HG02678 (cell line): Measurements from ENCODE around the gene FPGS.
A peak's percentile ranks its signal among the peaks of the same experiment; 100 is the strongest.

Source experiments
- ATAC-seq: cut with Tn5 transposase; IDR thresholded peaks from one replicate; pipeline ENCODE4 v1.9.1; 2021; ENCODE audit warnings: mild to moderate bottlenecking, moderate library complexity; ENCODE audit not compliant: unreplicated experiment

Gene FPGS

DNA sequence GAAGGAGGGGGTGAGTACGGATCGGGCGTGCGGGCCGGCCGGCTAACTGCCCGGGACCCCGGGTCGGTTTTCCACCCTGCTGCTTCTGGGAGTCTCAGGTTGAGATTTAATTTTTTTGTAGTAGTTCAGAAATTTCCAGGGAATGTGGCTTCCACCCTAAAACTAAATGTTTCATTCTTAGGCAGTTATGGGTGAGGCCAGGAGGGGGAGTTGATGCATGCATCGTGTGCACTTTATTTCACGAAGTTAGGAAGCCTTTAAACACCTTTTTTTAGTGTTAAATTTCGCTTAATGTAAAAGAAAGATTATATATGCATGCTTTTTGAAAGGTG, 15.9 kb upstream of the FPGS start:
- no peak for ATAC-seq

DNA sequence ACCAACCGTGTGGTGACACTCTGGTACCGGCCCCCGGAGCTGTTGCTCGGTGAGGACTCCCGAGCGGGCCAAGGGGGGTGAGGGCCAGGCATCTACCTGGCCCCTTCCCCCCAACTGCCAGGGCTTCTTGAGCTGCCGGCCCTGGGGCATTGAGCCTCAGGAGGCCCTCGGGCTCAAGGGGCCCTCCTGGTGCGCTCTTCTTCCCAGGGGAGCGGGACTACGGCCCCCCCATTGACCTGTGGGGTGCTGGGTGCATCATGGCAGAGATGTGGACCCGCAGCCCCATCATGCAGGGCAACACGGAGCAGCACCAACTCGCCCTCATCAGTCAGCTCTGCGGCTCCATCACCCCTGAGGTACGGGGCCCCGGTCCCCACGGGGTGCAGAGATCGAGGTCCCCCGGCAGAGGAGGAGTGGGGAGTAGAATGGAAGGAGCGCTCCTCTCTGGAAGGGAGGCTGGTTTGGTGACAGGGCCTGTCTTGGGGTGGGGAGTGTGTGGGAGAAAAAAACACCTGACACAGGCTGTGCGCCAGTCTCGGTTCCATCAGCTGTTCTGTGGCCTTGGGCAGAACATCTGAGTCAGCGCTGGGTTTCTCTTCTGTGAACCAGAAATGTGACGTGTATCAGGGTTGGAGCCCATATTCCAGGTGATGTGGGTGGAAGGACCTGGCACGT, 14.2 kb upstream of the FPGS start:
- no peak for ATAC-seq

- ATAC-seq = no peak
These were observed 13.5 kb upstream of the FPGS start for GRCh38 chr9:127789179-127789578.

- no peak for ATAC-seq
These were observed 12.4 kb upstream of the FPGS start for GRCh38 chr9:127790094-127790855.

DNA sequence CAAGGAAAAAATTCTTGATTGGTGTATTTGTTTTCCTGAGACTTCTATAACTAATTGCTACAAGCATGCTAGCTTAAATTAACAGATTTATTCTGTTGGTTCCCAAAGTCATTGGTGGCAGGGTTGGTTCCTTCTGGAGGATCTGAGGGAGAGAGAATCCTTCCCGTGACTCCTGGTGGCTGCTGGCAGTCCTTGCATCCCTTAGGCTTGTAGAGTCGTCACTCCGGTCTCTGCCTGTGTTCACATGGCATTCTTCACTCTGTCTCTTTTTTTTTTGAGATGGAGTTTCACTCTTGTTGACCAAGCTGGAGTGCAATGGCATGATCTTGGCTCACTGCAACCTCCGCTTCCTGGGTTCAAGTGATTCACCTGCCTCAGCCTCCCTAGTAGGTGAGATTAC, 11.6 kb upstream of the FPGS start:
- no peak for ATAC-seq

GRCh38 chr9:127792417-127793031, 10.2 kb upstream of the FPGS start:
- no peak for ATAC-seq

DNA sequence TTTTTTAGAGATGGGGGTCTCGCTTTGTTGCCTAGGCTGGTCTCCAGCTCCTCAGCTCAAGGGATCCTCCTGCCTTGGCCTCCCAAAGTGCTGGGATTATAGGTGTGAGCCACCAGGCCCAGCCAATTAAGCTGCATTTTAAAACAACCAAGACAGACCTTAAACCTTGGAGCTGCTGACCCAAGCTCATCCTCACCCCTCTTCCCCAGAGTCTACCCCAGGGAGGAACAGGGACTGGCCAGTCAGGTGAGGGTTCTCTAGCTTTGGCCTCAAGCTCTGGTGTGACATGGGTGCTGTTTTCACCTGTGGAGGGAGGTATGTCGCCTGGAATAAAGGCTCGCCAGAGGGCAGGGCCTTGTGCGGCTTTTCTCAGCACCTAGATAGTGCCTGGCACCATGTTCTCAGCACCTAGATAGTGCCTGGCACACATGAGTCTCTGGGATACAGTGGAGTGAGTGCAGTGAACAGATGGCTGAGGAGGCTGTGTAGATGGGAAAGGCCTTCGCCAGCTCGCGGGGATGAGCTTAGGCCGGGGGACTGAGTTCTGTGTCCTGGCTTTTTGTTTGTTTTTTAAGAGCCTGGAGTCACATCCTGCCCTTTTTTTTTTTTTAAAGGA, 9.5 kb upstream of the FPGS start:
- no peak for ATAC-seq

GRCh38 chr9:127794001-127794791, 8.5 kb upstream of the FPGS start:
- ATAC-seq = no peak

- ATAC-seq = no peak
These were observed 6.4 kb upstream of the FPGS start for GRCh38 chr9:127796225-127796813.

DNA sequence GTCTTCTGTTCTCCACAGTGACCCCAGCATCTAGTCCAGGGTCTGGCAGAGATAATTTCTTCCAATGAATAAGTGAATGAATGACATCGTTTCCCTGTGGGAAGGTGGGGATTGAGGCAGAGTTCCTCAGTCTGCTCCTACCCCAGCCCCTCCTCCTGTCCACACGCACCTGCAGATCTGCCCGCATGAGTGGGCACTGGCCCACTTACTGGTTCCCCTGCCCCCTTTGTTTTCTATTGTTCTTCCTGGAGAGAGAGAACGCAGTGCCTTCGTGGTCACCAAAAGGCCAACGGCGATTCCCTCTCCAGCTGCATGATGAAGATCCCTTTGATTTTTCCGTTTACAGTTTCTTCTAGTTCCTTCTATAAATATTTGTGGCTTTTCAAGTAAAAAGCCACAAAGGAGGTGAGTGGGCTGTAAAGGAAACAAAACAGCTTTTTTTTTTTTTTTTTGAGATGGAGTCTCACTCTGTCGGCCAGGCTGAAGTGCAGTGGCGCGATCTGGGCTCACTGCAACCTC, 5.8 kb upstream of the FPGS start:
- no peak for ATAC-seq

DNA sequence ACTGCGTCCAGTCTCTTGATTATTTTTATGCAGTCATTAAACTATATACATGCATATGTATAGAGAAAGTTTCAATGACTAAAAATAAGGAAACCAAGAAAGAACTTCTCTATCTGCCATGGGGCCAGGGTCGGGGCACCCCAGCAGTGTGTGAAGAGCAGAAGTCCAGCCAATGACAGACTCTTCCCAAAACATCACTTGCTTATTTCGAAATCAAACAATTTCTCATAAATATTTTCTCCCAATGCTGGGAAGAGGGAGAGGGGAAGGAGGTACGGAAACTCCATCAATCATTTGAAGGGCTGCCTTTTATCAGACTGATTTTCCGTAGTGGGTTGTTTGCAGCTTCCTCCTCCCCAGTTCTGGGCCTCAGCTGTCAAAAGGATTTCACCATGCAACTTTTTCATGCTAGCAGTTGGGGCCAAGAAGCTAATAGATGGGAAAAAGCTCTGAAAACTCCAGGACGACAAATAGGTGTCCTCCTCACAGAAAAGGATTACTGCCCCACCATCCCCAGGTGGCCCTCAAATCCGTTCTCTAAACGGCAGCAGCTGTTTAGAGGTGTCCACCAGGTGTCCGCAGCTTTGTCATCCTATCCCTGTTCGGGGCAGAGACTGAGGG, 617 bp upstream of the FPGS start:
- ATAC-seq = no peak

DNA sequence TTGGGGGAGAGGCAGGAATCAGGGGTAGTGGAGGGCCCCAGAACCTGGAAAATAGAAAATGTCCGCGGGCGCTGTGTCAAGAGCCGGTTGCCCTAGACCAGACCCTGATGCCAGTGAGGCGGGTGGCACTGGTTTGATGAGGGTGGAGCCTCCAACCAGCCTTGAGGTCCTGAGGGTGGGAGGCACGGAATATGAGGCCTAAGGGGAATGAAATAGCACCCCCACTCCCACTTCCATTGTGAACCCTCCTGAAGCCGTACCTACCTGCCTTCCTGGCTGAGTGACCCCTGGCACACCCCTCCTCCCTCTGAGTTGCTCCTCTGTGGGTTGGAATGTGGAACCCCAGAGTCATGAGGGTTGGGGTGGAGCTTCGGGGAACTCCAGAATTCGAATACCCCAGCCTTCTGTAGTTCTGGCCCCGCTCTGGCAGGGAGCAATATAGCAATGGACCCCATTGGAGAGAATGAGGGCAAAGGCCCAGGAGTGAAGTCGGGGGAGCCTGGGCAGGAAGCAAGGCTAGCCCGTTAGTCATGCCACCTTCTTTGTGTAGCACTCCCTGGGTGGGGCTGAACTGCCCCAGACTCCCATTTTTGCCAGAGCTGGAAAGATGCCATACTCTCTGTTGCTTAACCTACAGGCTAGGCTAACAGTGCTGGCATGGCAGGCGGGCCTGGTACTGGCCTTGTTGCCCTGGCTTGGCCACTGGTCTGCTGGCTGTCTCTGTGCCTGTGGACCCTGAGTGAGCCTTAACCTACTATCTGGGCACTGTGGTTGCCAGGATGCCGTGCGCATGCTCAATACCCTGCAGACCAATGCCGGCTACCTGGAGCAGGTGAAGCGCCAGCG, 1.0 kb downstream of the FPGS start:
- ATAC-seq = peak; percentile 9

DNA sequence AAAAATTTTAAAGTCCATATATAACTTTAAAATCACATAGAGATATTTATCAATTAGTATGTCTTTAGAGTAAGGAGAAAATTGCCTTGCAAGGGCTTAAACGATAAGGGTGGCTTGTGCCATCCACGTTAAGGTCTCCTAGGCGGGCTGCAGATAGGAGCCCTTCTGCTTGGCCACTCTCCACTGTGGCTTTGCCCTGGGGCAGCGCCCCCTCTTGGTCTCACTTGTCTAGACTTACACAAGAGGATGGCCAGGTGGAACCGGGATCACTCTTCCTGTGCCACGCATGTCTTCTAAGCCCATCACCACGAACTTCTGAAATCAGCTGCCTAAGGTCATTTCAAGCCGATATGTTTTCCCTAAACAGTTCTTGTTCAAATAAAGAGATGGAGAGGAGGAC, 2.9 kb downstream of the FPGS start:
- ATAC-seq = no peak

- ATAC-seq = no peak
These were observed 4.2 kb downstream of the FPGS start for GRCh38 chr9:127806871-127807270.

- no peak for ATAC-seq
These were observed 5.8 kb downstream of the FPGS start for GRCh38 chr9:127808347-127809001.

- ATAC-seq = no peak
These were observed 6.4 kb downstream of the FPGS start for GRCh38 chr9:127809002-127809539.

DNA sequence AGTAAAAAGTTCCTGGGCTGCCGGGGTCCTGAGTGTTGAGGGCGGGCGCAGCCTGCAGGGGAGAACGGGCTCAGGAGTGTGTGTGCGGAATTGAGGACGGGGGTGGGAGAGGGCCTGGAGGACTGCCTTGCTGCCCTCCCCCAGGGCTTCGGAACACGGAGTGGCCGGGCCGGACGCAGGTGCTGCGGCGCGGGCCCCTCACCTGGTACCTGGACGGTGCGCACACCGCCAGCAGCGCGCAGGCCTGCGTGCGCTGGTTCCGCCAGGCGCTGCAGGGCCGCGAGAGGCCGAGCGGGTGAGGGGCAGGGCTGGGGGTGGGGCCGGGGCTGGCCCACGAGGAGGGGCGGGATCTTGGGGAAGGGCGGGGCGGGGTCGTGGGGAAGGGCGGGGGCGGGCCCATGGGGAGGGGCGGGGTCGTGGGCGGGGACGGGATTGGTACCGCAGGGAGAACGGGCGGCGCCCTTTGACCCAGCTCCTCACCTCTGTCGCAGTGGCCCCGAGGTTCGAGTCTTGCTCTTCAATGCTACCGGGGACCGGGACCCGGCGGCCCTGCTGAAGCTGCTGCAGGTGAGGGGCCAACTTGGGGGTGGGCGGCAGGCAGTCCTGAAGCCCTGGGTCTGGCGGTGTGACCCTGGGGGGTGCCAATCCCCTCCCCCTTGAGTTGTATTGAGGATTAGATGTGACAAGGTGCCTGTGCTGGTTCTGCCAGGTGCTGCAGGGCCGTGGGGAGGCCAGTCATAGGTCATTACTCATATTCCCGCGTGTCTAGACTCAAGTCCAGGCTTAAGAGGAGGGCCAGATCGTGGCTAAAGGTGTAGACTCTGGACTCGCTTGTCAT, 7.1 kb downstream of the FPGS start:
- ATAC-seq = no peak
